OCI-LY7 (cell line): ENCODE measurements around the gene OLFML2B. TPM values are rescaled to one million over a fixed set of nuclear protein-coding genes. Genes with fewer than 3 reads are reported as not detected.

Experiments used
- BruUV-seq: library from RNA; stranded (reverse); fragments of 400-500 nt; replicated peaks from 2 replicates; lab custom pipeline; 2021; lab: Mats Ljungman, UMichigan
- CTCF ChIA-PET: fragments of 300-600 bp; sonication (Branson Sonifier 250); formaldehyde crosslinking; loops from one replicate; lab custom pipeline; 2022; ENCODE audit warnings: antibody characterized with exemption; ENCODE audit not compliant: unreplicated experiment; lab: Charles Lee
- POLR2A ChIA-PET: fragments of 300-600 bp; sonication (Branson Sonifier 250); formaldehyde crosslinking; loops from one replicate; lab custom pipeline; 2022; ENCODE audit warnings: antibody characterized with exemption; lab: Charles Lee
- DNase-seq: peaks from one replicate; pipeline ENCODE4 v3.0.0-alpha.2; 2015; ENCODE audit warnings: low spot score
- H2AFZ ChIP-seq: fragments of 200-600 bp; sonication (generic), shearing (Covaris generic); 2 replicates; pipeline ENCODE4 v1.6.1; 2014; ENCODE audit warnings: mild to moderate bottlenecking, antibody characterized with exemption, low read length, moderate library complexity
- H3K27ac ChIP-seq: fragments of 200-600 bp; sonication (generic); 2 replicates; pipeline ENCODE4 v1.5.1; 2014; ENCODE audit warnings: mixed run types, low read depth, mild to moderate bottlenecking, moderate library complexity, low read length, inconsistent platforms; ENCODE audit not compliant: poor library complexity, severe bottlenecking
- H3K36me3 ChIP-seq: fragments of 200-600 bp; sonication (generic); 2 replicates; pipeline ENCODE4 v1.6.1; 2014; ENCODE audit warnings: mild to moderate bottlenecking, antibody characterized with exemption, low read length, moderate library complexity, mixed read lengths; ENCODE audit not compliant: insufficient read depth
- H3K4me1 ChIP-seq: fragments of 200-600 bp; sonication (generic); 2 replicates; pipeline ENCODE4 v1.5.1; 2014; ENCODE audit warnings: mild to moderate bottlenecking, low read length; ENCODE audit not compliant: insufficient read depth, poor library complexity, severe bottlenecking
- H3K4me2 ChIP-seq: fragments of 200-600 bp; sonication (generic); 2 replicates; pipeline ENCODE4 v1.6.1; 2014; ENCODE audit warnings: mild to moderate bottlenecking, low read length
- H3K4me3 ChIP-seq: fragments of 200-600 bp; sonication (generic); 2 replicates; pipeline ENCODE4 v1.5.1; 2014; ENCODE audit warnings: mild to moderate bottlenecking, low read depth, low read length; ENCODE audit not compliant: poor library complexity, severe bottlenecking
- H3K79me2 ChIP-seq: fragments of 200-600 bp; sonication (generic); 2 replicates; pipeline ENCODE4 v1.6.1; 2016; ENCODE audit warnings: low read depth, mild to moderate bottlenecking, low read length, moderate library complexity, mixed read lengths; ENCODE audit not compliant: insufficient read depth
- H3K9me2 ChIP-seq: fragments of 200-600 bp; sonication (generic); 2 replicates; pipeline ENCODE4 v1.6.1; 2016; ENCODE audit warnings: mild to moderate bottlenecking, low read length, mixed read lengths; ENCODE audit not compliant: insufficient read depth
- H3K9me3 ChIP-seq: fragments of 200-600 bp; sonication (generic); 2 replicates; pipeline ENCODE4 v1.6.1; 2014; ENCODE audit warnings: mild to moderate bottlenecking, mixed run types, low read length, mixed read lengths
- H4K20me1 ChIP-seq: fragments of 200-600 bp; sonication (generic); 2 replicates; pipeline ENCODE4 v1.6.1; 2014; ENCODE audit warnings: mild to moderate bottlenecking, antibody characterized with exemption, low read length, moderate library complexity, mixed read lengths; ENCODE audit not compliant: insufficient read depth
- CTCF ChIP-seq: fragments of 200-600 bp; sonication (generic); conservative IDR thresholded peaks from 2 replicates; pipeline ENCODE4 v1.5.1; 2014; ENCODE audit warnings: mild to moderate bottlenecking, antibody characterized with exemption, low read length, moderate library complexity, mixed read lengths
- EZH2phosphoT487 ChIP-seq: fragments of 200-600 bp; sonication (generic); IDR thresholded peaks from 2 replicates; pipeline ENCODE4 v1.6.1; 2018; ENCODE audit warnings: low read depth, borderline replicate concordance, mild to moderate bottlenecking, mixed run types, antibody characterized with exemption, low read length, moderate library complexity, mixed read lengths
- intact Hi-C: fragments of 100-400 bp; cut with micrococcal nuclease; formaldehyde crosslinking; loops from one replicate; pipeline ENCODE4 v1.10.0; 2022; ENCODE audit not compliant: unreplicated experiment
- total RNA-seq, 2 experiments: library from RNA; depleted of rRNA in 1 of 2; stranded (reverse); fragments of >200 nt in 1 of 2; shearing (Covaris generic) in 1 of 2; gene quantifications; 2 replicates each; pipeline ENCODE4 v1.2.3, GENCODE V29; 2014 to 2022

OLFML2B gene
- total RNA-seq, 2 experiments from 2014 or later, result not detected

DNA sequence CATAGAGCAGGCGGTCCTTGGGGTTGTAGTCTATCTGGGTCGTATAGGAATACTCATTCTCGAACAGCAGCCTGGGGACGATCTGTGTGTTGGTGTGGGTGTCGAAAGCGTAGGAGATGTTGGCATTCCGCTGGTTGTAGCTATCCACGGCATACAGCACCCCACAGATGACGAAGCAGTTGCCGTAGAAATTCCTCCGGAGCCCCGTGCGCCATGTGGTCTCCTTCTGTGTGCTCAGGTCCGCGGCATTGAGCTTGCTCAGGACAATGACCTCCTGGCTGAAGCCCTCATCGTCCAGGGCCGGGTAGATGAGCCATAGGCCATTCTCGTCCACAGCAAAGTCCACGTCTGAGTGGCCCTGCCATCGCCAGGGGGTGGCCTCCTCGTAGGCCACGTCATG, 39.9 kb downstream of the OLFML2B start:
- Histone ChIP-seq H2AFZ (no peak overlapping the region), H3K79me2 (no peaks in the 10 kb centered on the region), H3K27ac (no peak overlapping the region), H3K36me3 (no peaks in the 10 kb centered on the region), H4K20me1 (no peaks in the 10 kb centered on the region), H3K4me1 (no peaks in the 10 kb centered on the region), H3K4me3 (no peak overlapping the region), H3K4me2 (no peak overlapping the region), H3K9me3 (no peaks in the 10 kb centered on the region), H3K9me2 (no peaks in the 10 kb centered on the region)
- CTCF ChIA-PET, result no interaction called here
- DNase-seq, result no peak
- intact Hi-C loops, result no loop called here
- POLR2A ChIA-PET, result interaction anchor here (0.6 kb wide), 1 partner anchor 97 kb away, joined by 3 read pairs; no protein-coding TSS in a partner anchor
- BruUV-seq, result no TSS peak
- no peak for TF ChIP-seq CTCF
- TF ChIP-seq EZH2phosphoT487, result no peak

GRCh38 chr1:161982917-161983316, 40.8 kb downstream of the OLFML2B start:
- Histone ChIP-seq H3K9me2 (no peaks in the 10 kb centered on the region), H3K27ac (no peak overlapping the region), H3K79me2 (no peaks in the 10 kb centered on the region), H3K4me1 (no peaks in the 10 kb centered on the region), H3K4me2 (no peak overlapping the region), H3K36me3 (no peaks in the 10 kb centered on the region), H2AFZ (no peak overlapping the region), H3K4me3 (no peak overlapping the region), H3K9me3 (no peaks in the 10 kb centered on the region), H4K20me1 (no peaks in the 10 kb centered on the region)
- intact Hi-C loops, result no loop called here
- no TSS peak for BruUV-seq
- CTCF ChIA-PET, result no interaction called here
- POLR2A ChIA-PET, result interaction anchor here (0.6 kb wide), 1 partner anchor 23 kb away, joined by 3 read pairs; no protein-coding TSS in a partner anchor
- TF ChIP-seq CTCF (no peak), EZH2phosphoT487 (no peak)
- DNase-seq, result no peak

DNA sequence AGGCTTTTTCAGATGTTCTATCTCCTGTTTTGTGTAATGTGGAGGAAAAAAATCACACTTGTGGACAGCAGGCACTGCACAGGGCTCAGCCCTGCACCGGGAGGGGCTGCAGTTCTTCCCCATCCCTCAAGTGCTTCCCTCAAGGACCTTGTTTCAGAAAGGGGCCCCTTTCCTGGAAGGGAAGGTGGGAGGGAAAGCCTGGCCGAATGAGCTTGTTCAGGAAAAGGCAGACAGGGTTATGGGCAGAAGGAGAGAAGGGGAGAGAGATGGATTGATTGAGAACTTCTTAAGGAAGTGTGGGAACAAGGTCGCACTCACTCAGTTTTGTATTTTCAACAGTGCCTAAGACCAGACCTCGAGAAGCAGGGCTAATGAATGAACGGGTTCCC, 41.2 kb downstream of the OLFML2B start:
- Histone ChIP-seq H3K36me3 (no peaks in the 10 kb centered on the region), H3K9me2 (no peaks in the 10 kb centered on the region), H3K4me1 (no peaks in the 10 kb centered on the region), H3K27ac (no peak overlapping the region), H3K4me3 (no peak overlapping the region), H4K20me1 (no peaks in the 10 kb centered on the region), H3K4me2 (no peak overlapping the region), H3K79me2 (no peaks in the 10 kb centered on the region), H3K9me3 (no peaks in the 10 kb centered on the region), H2AFZ (no peak overlapping the region)
- ChIA-PET POLR2A (interaction anchor here (0.6 kb wide), 1 partner anchor 23 kb away, joined by 3 read pairs; no protein-coding TSS in a partner anchor), CTCF (no interaction called here)
- no TSS peak for BruUV-seq
- intact Hi-C loops, result no loop called here
- TF ChIP-seq EZH2phosphoT487 (no peak), CTCF (no peak)
- no peak for DNase-seq
